K562 (cell line): Measurements from ENCODE around the gene TMED6. TPM values are rescaled to one million over a fixed set of nuclear protein-coding genes. Genes with fewer than 3 reads are reported as not detected.
A peak's percentile ranks its signal among the peaks of the same experiment; 100 is the strongest.

Source experiments
- ATAC-seq: fragments of 200-7000 bp; cut with Tn5 transposase; 3 replicates; pipeline ENCODE4 v1.9.1; 2020; ENCODE audit warnings: moderate library complexity
- BruUV-seq: library from RNA; stranded (reverse); fragments of 400-500 nt; replicated peaks from 2 replicates; lab custom pipeline; 2021; lab: Mats Ljungman, UMichigan
- CTCF ChIA-PET: fragments of 300-600 bp; formaldehyde crosslinking; extraction: SDS; loops from one replicate; lab custom pipeline; 2021; ENCODE audit warnings: low intra/inter-chr PET ratio; lab: Yijun Ruan, JAX
- POLR2A ChIA-PET: fragments of 300-600, 350-650 bp; sonication (Branson Sonifier 250); formaldehyde crosslinking; extraction: SDS; loops from one replicate; lab custom pipeline; 2021; ENCODE audit warnings: antibody characterized with exemption, inconsistent platforms; lab: Yijun Ruan, JAX
- DNase-seq, 4 experiments: peaks; one replicate each; pipeline versions ENCODE4 v3.0.0 to v3.0.0-alpha.2; 2011 to 2018; ENCODE audit warnings: low spot score in 3 of 4, mixed read lengths in 3 of 4; ENCODE audit errors: extremely low read depth in 1 of 4
- FAIRE-seq: peaks from 2 replicates; lab custom pipeline; 2011; peaks lifted over from hg19 to GRCh38; lab: Jason Lieb, UNC
- H2AFZ ChIP-seq: 2 replicates; pipeline ENCODE4 v1.6.0; 2011; ENCODE audit warnings: low read depth, low read length, control low read depth, inconsistent platforms
- H3K27ac ChIP-seq: fragments of 200-600 bp; 3 replicates; pipeline ENCODE4 v1.8.0; 2011; ENCODE audit warnings: low read depth, mild to moderate bottlenecking, control low read depth, inconsistent platforms, low read length, moderate library complexity, mixed read lengths; ENCODE audit errors: extremely low read depth
- H3K27me3 ChIP-seq, 2 experiments: fragments of 300-600 bp in 1 of 2; 2 replicates in 1 of 2; 3 replicates in 1 of 2; pipeline versions ENCODE4 v1.6.0 to v1.8.0; 2011; ENCODE audit warnings: inconsistent platforms in 2 of 2, low read length in 2 of 2, mild to moderate bottlenecking in 1 of 2, mixed read lengths in 1 of 2, moderate library complexity in 1 of 2; ENCODE audit not compliant: control insufficient read depth in 2 of 2, insufficient read depth in 2 of 2
- H3K36me3 ChIP-seq: fragments of 300-600 bp; 3 replicates; pipeline ENCODE4 v1.8.0; 2011; ENCODE audit warnings: mild to moderate bottlenecking, low read length, inconsistent platforms; ENCODE audit not compliant: control insufficient read depth, insufficient read depth
- H3K4me1 ChIP-seq, 2 experiments: fragments of 200-600 bp in 1 of 2; replicated peaks in 1 of 2; 2 replicates in 1 of 2; 3 replicates in 1 of 2; pipeline versions ENCODE4 v1.5.1 to v1.8.0; 2011; ENCODE audit warnings: inconsistent platforms in 2 of 2, low read length in 2 of 2, mild to moderate bottlenecking in 1 of 2, mixed read lengths in 1 of 2, moderate library complexity in 1 of 2; ENCODE audit not compliant: control insufficient read depth in 2 of 2, insufficient read depth in 2 of 2
- H3K4me2 ChIP-seq: 2 replicates; pipeline ENCODE4 v1.6.1; 2011; ENCODE audit warnings: low read length, control low read depth, inconsistent platforms, mixed read lengths; ENCODE audit not compliant: insufficient read depth
- H3K4me3 ChIP-seq: fragments of 200-600 bp; sonication (generic), shearing (Covaris generic); 2 replicates; pipeline ENCODE4 v1.5.1; 2016; ENCODE audit warnings: control low read depth, inconsistent platforms
- H3K79me2 ChIP-seq: fragments of 200-600 bp; 3 replicates; pipeline ENCODE4 v1.8.0; 2011; ENCODE audit warnings: low read length, inconsistent platforms; ENCODE audit not compliant: control insufficient read depth, insufficient read depth
- H3K9ac ChIP-seq, 2 experiments: 2 replicates each; pipeline versions ENCODE4 v1.6.0 to v1.6.1; 2011; ENCODE audit warnings: low read depth in 2 of 2, low read length in 2 of 2, control low read depth in 1 of 2, inconsistent platforms in 1 of 2, mild to moderate bottlenecking in 1 of 2, mixed read lengths in 1 of 2; ENCODE audit not compliant: insufficient read depth in 1 of 2
- H3K9me1 ChIP-seq: one replicate; pipeline ENCODE4 v1.6.0; 2011; ENCODE audit warnings: inconsistent platforms, mild to moderate bottlenecking, low read length, moderate library complexity; ENCODE audit not compliant: control insufficient read depth, insufficient read depth
- H3K9me3 ChIP-seq: replicated peaks from 2 replicates; pipeline ENCODE4 v1.5.1; 2011; ENCODE audit warnings: low read depth, low read length, inconsistent platforms; ENCODE audit not compliant: control insufficient read depth, insufficient read depth
- H4K20me1 ChIP-seq: replicated peaks from 2 replicates; pipeline ENCODE4 v1.6.1; 2011; ENCODE audit warnings: low read length, inconsistent platforms, mixed read lengths; ENCODE audit not compliant: control insufficient read depth, insufficient read depth
- PKNOX1 ChIP-seq: fragments of 450-650 bp; IDR thresholded peaks from 2 replicates; pipeline ENCODE4 v1.6.1; 2016
- POLR2G ChIP-seq: fragments of 200-400 bp; formaldehyde crosslinking; IDR thresholded peaks from 2 replicates; pipeline ENCODE4 v1.6.1; 2017; ENCODE audit warnings: low read depth, mild to moderate bottlenecking, antibody characterized with exemption, low read length, moderate library complexity
- RBFOX2 ChIP-seq: fragments of 200-400 bp; formaldehyde crosslinking; IDR thresholded peaks from 2 replicates; pipeline ENCODE4 v1.6.1; 2017; ENCODE audit warnings: low read depth, mild to moderate bottlenecking, low read length, moderate library complexity
- ZNF274 ChIP-seq: IDR thresholded peaks from 2 replicates; pipeline ENCODE4 v1.6.1; 2011; ENCODE audit warnings: low read depth, mild to moderate bottlenecking, low read length, moderate library complexity, borderline replicate concordance
- WGBS: fragments of 100-300 bp; shearing (Covaris generic); methylation state at CpG from one replicate; pipeline ENCODE4 v1.1.6; 2016; ENCODE audit warnings: low coverage, mixed read lengths; ENCODE audit not compliant: insufficient coverage; ENCODE audit errors: missing lambda C conversion rate; 5-methylcytosine and 5-hydroxymethylcytosine counted together
- in situ Hi-C: fragments of 300-500 bp; cut with MboI; formaldehyde crosslinking; loops from 4 replicates; pipeline ENCODE4 v1.15.0; 2018; ENCODE audit warnings: inconsistent platforms, mixed read lengths
- intact Hi-C: fragments of 100-400 bp; cut with micrococcal nuclease; formaldehyde crosslinking; loops from 2 replicates; pipeline ENCODE4 v1.14.2; 2022
- polyA plus RNA-seq, 8 experiments: library from polyadenylated mRNA; depleted of rRNA in 4 of 8; stranded (reverse) in 5 of 8; unstranded in 3 of 8; fragments of >200 nt; fragmentation: Nextera tagmentation in 2 of 8; fragmentation: Illumina TruSeq in 1 of 8; extraction: Ambion mirVana in 2 of 8; extraction: Trizol in 1 of 8; gene quantifications; 2 replicates each; pipeline versions ENCODE4 v1.2.1 to v1.2.3, GENCODE V29; 2011 to 2014; ENCODE audit warnings: inconsistent platforms in 1 of 8, missing spikeins in 1 of 8
- total RNA-seq, 7 experiments: library from RNA; depleted of rRNA in 6 of 7; stranded (reverse); fragments of >200 nt in 6 of 7; fragmentation: Illumina TruSeq in 2 of 7; extraction: Trizol in 2 of 7; gene quantifications; 2 replicates each; pipeline versions ENCODE4 v1.2.1 to v1.2.3, GENCODE V29; 2011 to 2021; ENCODE audit warnings: low replicate concordance in 1 of 7
- TF ChIP-seq, protein P1 (sequence below): fragments of 250-450 bp; sonication (Bioruptor Pico); IDR thresholded peaks from 2 replicates; pipeline ENCODE4 v1.4.0; 2020; ENCODE audit warnings: borderline replicate concordance

The TMED6 gene
- total and polyA plus RNA-seq, 9 of the 15 experiments (the other 6 are each of a cell fraction or from before 2014, with no cell fraction given), result 0.14 to 0.45 (median 0.25) TPM; not detected in 2

DNA sequence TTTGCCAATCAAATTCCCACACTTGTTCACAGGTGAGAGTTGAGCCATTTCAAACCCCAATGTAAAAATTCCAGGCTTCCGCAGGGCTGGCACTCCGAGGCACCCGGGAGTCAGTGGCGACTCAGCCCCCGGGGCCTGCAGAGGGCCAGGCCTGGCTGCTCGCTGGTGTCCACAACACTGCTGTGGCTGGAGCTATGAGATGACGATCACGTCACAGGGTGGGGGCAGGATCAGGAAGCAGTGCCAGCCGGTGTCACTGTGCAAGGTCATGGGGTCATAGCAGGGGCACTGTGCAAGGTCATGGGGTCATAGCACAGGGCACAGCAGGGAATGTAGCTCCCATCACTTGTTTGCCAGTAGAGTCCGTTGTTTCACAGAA lies 32.7 kb downstream of the TMED6 start (continued):
- TF ChIP-seq ZNF274, result no peak
- TF ChIP-seq, all 486 proteins: peak for 3

GRCh38 chr16:69318177-69318910 lies 33.2 kb downstream of the TMED6 start:
- Histone ChIP-seq H3K4me3 (no peak overlapping the region), H2AFZ (no peak overlapping the region), H3K79me2 (peaks cover 39% of the 10 kb centered on the region), H3K9ac (no peak overlapping the region; a peak in 1 of 4 replicates), H3K36me3 (peaks cover 94% of the 10 kb centered on the region), H3K4me1 (peaks cover 2 to 14% of the 10 kb centered on the region in 2 experiments; a peak in 4 of 5 replicates), H3K4me2 (no peak overlapping the region), H3K27ac (no peak overlapping the region), H3K9me1 (no peaks in the 10 kb centered on the region), H3K27me3 (no peaks in the 10 kb centered on the region), H3K9me3 (no peaks in the 10 kb centered on the region), H4K20me1 (peaks cover 10% of the 10 kb centered on the region; the same call in 1 of the 2 replicates)
- FAIRE-seq (no peak), ATAC-seq (no peak), DNase-seq (no peak)
- POLR2A ChIA-PET, result interaction anchor here (0.6 to 5.5 kb wide), 5 partner anchors 10 to 406 kb away, joined by 3 to 51 read pairs (median 3); partner anchors contain the start of gene PDF
- CTCF ChIA-PET, result no interaction called here
- no TSS peak for BruUV-seq
- TF ChIP-seq, protein P1, sequence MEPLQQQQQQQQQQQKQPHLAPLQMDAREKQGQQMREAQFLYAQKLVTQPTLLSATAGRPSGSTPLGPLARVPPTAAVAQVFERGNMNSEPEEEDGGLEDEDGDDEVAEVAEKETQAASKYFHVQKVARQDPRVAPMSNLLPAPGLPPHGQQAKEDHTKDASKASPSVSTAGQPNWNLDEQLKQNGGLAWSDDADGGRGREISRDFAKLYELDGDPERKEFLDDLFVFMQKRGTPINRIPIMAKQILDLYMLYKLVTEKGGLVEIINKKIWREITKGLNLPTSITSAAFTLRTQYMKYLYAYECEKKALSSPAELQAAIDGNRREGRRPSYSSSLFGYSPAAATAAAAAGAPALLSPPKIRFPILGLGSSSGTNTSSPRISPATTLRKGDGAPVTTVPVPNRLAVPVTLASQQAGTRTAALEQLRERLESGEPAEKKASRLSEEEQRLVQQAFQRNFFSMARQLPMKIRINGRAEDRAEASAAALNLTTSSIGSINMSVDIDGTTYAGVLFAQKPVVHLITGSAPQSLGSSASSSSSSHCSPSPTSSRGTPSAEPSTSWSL (CRISPR knock-in tag), result no peak
- peak; percentile 43; the same call in 1 of the 2 replicates for TF ChIP-seq RBFOX2
- no peak for TF ChIP-seq PKNOX1
- peak; percentile 35; the same call in 1 of the 2 replicates for TF ChIP-seq POLR2G
- 91% methylated on average over 24 of the region's 30 CpGs for WGBS
- in situ Hi-C loops (no loop called here), intact Hi-C loops (no loop called here)
